GM19239 (cell line): Measurements from ENCODE around the gene RASSF8.
A peak's percentile ranks its signal among the peaks of the same experiment; 100 is the strongest.

Source experiments
- DNase-seq: peaks from one replicate; pipeline ENCODE4 v3.0.0; 2011; ENCODE audit warnings: low spot score; ENCODE audit not compliant: insufficient read length
- FAIRE-seq: peaks from 2 replicates; lab custom pipeline; 2011; peaks lifted over from hg19 to GRCh38; lab: Jason Lieb, UNC

Gene RASSF8

GRCh38 chr12:26022043-26022442 is 63.6 kb downstream of the RASSF8 start:
- no peak for DNase-seq
- FAIRE-seq, result no peak

GRCh38 chr12:26026713-26027112 is 68.2 kb downstream of the RASSF8 start:
- FAIRE-seq, result no peak
- no peak for DNase-seq

GRCh38 chr12:26027401-26027800 is 68.9 kb downstream of the RASSF8 start:
- FAIRE-seq, result peak; percentile 14
- no peak for DNase-seq

- DNase-seq, result peak; percentile 15
- FAIRE-seq, result peak; percentile 11
These were observed 70.7 kb downstream of the RASSF8 start for GRCh38 chr12:26028953-26029735.

- no peak for FAIRE-seq
- no peak for DNase-seq
These were observed 71.2 kb downstream of the RASSF8 start for GRCh38 chr12:26029736-26030022.

- no peak for FAIRE-seq
These were observed 71.9 kb downstream of the RASSF8 start for GRCh38 chr12:26030371-26030770.

GRCh38 chr12:26031318-26031717 is 72.8 kb downstream of the RASSF8 start:
- DNase-seq, result no peak
- FAIRE-seq, result no peak

More at GRCh38 chr12:26030371-26030770, 71.9 kb downstream of the RASSF8 start:
- DNase-seq, result no peak

GRCh38 chr12:26031827-26032226 is 73.3 kb downstream of the RASSF8 start:
- DNase-seq (no peak), FAIRE-seq (no peak)

- FAIRE-seq, result no peak
- DNase-seq, result no peak
These were observed 73.8 kb downstream of the RASSF8 start for GRCh38 chr12:26032290-26032689.

GRCh38 chr12:26032719-26033241 is 74.3 kb downstream of the RASSF8 start:
- DNase-seq (no peak), FAIRE-seq (no peak)

- DNase-seq, result no peak
These were observed 76.1 kb downstream of the RASSF8 start for GRCh38 chr12:26034371-26035142.

GRCh38 chr12:26036877-26037276 is 78.4 kb downstream of the RASSF8 start:
- no peak for FAIRE-seq
- no peak for DNase-seq

More at GRCh38 chr12:26034371-26035142, 76.1 kb downstream of the RASSF8 start:
- no peak for FAIRE-seq

- FAIRE-seq, result no peak
- no peak for DNase-seq
These were observed 79.2 kb downstream of the RASSF8 start for GRCh38 chr12:26037615-26038220.

- FAIRE-seq, result no peak
These were observed 84.2 kb downstream of the RASSF8 start for GRCh38 chr12:26042645-26043044.

GRCh38 chr12:26043135-26044006 is 84.9 kb downstream of the RASSF8 start:
- FAIRE-seq (no peak), DNase-seq (no peak)

More at GRCh38 chr12:26042645-26043044, 84.2 kb downstream of the RASSF8 start:
- DNase-seq, result no peak

GRCh38 chr12:26044007-26044394 is 85.5 kb downstream of the RASSF8 start:
- no peak for FAIRE-seq

GRCh38 chr12:26044592-26044991 is 86.1 kb downstream of the RASSF8 start:
- DNase-seq (no peak), FAIRE-seq (no peak)

More at GRCh38 chr12:26044007-26044394, 85.5 kb downstream of the RASSF8 start:
- no peak for DNase-seq

- FAIRE-seq, result no peak
- DNase-seq, result no peak
These were observed 87.7 kb downstream of the RASSF8 start for GRCh38 chr12:26046203-26046602.

- FAIRE-seq (no peak), DNase-seq (no peak)
These were observed 88.4 kb downstream of the RASSF8 start for GRCh38 chr12:26046906-26047305.
